ENCODE results near the gene DCST2.

DNA sequence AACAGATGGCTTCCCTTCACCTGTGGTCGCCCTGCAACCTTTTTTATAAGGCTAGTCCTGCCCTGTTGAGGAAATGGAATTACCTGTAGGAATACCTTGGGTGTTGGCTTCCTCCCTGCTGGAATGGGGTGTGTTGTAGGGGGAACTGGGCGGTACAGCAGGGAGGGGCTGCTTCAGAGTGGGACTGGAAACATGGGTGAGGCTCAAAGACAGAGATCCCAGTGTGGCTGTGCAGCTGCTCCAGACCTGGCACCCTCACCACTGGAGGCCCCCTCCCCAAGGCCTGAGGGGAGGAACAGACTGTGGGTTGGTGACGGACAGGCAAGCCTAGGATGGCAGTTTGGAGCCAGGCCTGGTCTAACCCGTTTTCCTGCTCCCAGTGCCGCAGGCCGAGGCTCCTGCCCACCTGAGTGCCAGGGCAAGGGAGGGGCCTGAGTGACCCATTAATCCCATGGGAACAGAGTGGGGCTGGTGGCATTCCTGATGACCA lies 49.5 kb upstream of the DCST2 start:
- TF ChIP-seq, protein P1, sequence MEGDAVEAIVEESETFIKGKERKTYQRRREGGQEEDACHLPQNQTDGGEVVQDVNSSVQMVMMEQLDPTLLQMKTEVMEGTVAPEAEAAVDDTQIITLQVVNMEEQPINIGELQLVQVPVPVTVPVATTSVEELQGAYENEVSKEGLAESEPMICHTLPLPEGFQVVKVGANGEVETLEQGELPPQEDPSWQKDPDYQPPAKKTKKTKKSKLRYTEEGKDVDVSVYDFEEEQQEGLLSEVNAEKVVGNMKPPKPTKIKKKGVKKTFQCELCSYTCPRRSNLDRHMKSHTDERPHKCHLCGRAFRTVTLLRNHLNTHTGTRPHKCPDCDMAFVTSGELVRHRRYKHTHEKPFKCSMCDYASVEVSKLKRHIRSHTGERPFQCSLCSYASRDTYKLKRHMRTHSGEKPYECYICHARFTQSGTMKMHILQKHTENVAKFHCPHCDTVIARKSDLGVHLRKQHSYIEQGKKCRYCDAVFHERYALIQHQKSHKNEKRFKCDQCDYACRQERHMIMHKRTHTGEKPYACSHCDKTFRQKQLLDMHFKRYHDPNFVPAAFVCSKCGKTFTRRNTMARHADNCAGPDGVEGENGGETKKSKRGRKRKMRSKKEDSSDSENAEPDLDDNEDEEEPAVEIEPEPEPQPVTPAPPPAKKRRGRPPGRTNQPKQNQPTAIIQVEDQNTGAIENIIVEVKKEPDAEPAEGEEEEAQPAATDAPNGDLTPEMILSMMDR (IDR thresholded peaks at IDR 0.05): no peak
- no peak for TF ChIP-seq POLR2A (IDR thresholded peaks at IDR 0.05)

All from body of pancreas (tissue), 4 donors.